Measurements from ENCODE around the gene CARMIL3.
"Not testable (repeated sequence)": the region's sequence is repeated elsewhere in the genome, so short reads cannot be mapped to it uniquely, and the experiment has no call there.

Gene CARMIL3

GRCh38 chr14:24032727-24033418 is 18.9 kb upstream of the CARMIL3 start:
- no peak overlapping the region for H3K27ac ChIP-seq (replicated peaks)
- TF ChIP-seq SPI1 (IDR thresholded peaks at IDR 0.05; ENCODE audit: borderline replicate concordance, low read depth) (peak; percentile 20; the same call in 1 of the 2 replicates), REST (IDR thresholded peaks at IDR 0.05; ENCODE audit: insufficient replicate concordance, low read depth) (no peak), CTCF (IDR thresholded peaks at IDR 0.05; ENCODE audit: insufficient read depth, low read length) (no peak)
- DNase-seq (ENCODE audit: low read depth in 1 of 2, low spot score in 1 of 2) = peak; percentile 74 to 93
- H3K27me3 ChIP-seq (ENCODE audit: insufficient read depth, poor library complexity, severe bottlenecking) = no peaks in the 10 kb centered on the region
- H3K4me3 ChIP-seq (replicated peaks; ENCODE audit: insufficient read depth, low read length) = no peak overlapping the region

- H3K27me3 ChIP-seq (ENCODE audit: insufficient read depth, poor library complexity, severe bottlenecking); DNase-seq (ENCODE audit: low read depth in 1 of 2, low spot score in 1 of 2): not testable (repeated sequence)
- H3K27ac ChIP-seq (replicated peaks) = peak overlapping the region; percentile 72
- peak overlapping the region; percentile 51 for H3K4me3 ChIP-seq (replicated peaks; ENCODE audit: insufficient read depth, low read length)
Measured at GRCh38 chr14:24035769-24036168, 16.0 kb upstream of the CARMIL3 start.

- Histone ChIP-seq H3K27ac (replicated peaks) (peak overlapping the region; percentile 72), H3K27me3 (ENCODE audit: insufficient read depth, poor library complexity, severe bottlenecking) (no peaks in the 10 kb centered on the region), H3K4me3 (replicated peaks; ENCODE audit: insufficient read depth, low read length) (peak overlapping the region; percentile 51)
- TF ChIP-seq GABPA (IDR thresholded peaks at IDR 0.05; ENCODE audit: low read depth) (no peak), REST (IDR thresholded peaks at IDR 0.05; ENCODE audit: insufficient replicate concordance, low read depth) (no peak), CTCF (IDR thresholded peaks at IDR 0.05; ENCODE audit: insufficient read depth, low read length) (peak; percentile 68), SPI1 (IDR thresholded peaks at IDR 0.05; ENCODE audit: borderline replicate concordance, low read depth) (no peak), POLR2AphosphoS5 (IDR thresholded peaks at IDR 0.05; ENCODE audit: low read depth) (peak; percentile 34; the same call in 1 of the 2 replicates)
- DNase-seq (ENCODE audit: low read depth in 1 of 2, low spot score in 1 of 2) = peak; percentile 57 to 81
Measured at GRCh38 chr14:24036169-24036962, 15.4 kb upstream of the CARMIL3 start.

- H3K4me3 ChIP-seq (replicated peaks; ENCODE audit: insufficient read depth, low read length) = peak overlapping the region; percentile 51
Measured at GRCh38 chr14:24036963-24037657, 14.7 kb upstream of the CARMIL3 start.

More at GRCh38 chr14:24036963-24037657, 14.7 kb upstream of the CARMIL3 start:
- H3K27ac ChIP-seq (replicated peaks) = peak overlapping the region; percentile 72
- not testable (repeated sequence) for DNase-seq (ENCODE audit: low read depth in 1 of 2, low spot score in 1 of 2); H3K27me3 ChIP-seq (ENCODE audit: insufficient read depth, poor library complexity, severe bottlenecking)
